AG04450 (cell line): ENCODE measurements around the gene UBAC1. TPM values are rescaled to one million over a fixed set of nuclear protein-coding genes. Genes with fewer than 3 reads are reported as not detected.
A peak's percentile ranks its signal among the peaks of the same experiment; 100 is the strongest.
"Not testable (repeated sequence)": the region's sequence is repeated elsewhere in the genome, so short reads cannot be mapped to it uniquely, and the experiment has no call there.

Experiments used
- CTCF ChIA-PET: fragments of 300-600, 350-600 bp; formaldehyde crosslinking; extraction: SDS; loops from one replicate; lab custom pipeline; 2022; ENCODE audit warnings: antibody characterized with exemption, inconsistent platforms; lab: Charles Lee
- POLR2A ChIA-PET: fragments of 350-600 bp; formaldehyde crosslinking; extraction: SDS; loops from one replicate; lab custom pipeline; 2021; ENCODE audit warnings: antibody characterized with exemption, inconsistent platforms; lab: Yijun Ruan, JAX
- DNase-seq: peaks from one replicate; pipeline ENCODE4 v3.0.0-alpha.2; 2011; ENCODE audit warnings: low read depth, low spot score
- H3K27ac ChIP-seq: one replicate; pipeline ENCODE4 v1.5.1; 2012; ENCODE audit warnings: low read depth, low read length, control low read depth
- H3K27me3 ChIP-seq: one replicate; pipeline ENCODE4 v1.6.0; 2012; ENCODE audit warnings: low read length; ENCODE audit not compliant: control insufficient read depth, insufficient read depth
- H3K4me3 ChIP-seq: 2 replicates; pipeline ENCODE4 v1.5.1; 2011; ENCODE audit warnings: mild to moderate bottlenecking, low read depth, low read length, control low read depth
- H3K9me3 ChIP-seq: 2 replicates; pipeline ENCODE4 v1.5.1; 2012; ENCODE audit warnings: low read length; ENCODE audit not compliant: control insufficient read depth, insufficient read depth
- CTCF ChIP-seq: IDR thresholded peaks from 2 replicates; pipeline ENCODE4 v1.5.1; 2011; ENCODE audit warnings: low read depth, low read length, control low read depth, inconsistent platforms
- polyA plus RNA-seq: library from polyadenylated mRNA; depleted of rRNA; stranded (reverse); fragments of >200 nt; gene quantifications from 2 replicates; pipeline ENCODE4 v1.2.3, GENCODE V29; 2011

UBAC1 gene
- polyA plus RNA-seq, 1 experiment: 35.8 TPM

- no peak overlapping the region for H3K27ac ChIP-seq
- H3K4me3 ChIP-seq: no peak overlapping the region
- no peak for DNase-seq
- H3K9me3 ChIP-seq: peaks cover 38% of the 10 kb centered on the region
- TF ChIP-seq CTCF: no peak
- CTCF ChIA-PET: no interaction called here
- POLR2A ChIA-PET: no interaction called here
- no peaks in the 10 kb centered on the region for H3K27me3 ChIP-seq
Measured at GRCh38 chr9:135920256-135920930, 40.8 kb downstream of the UBAC1 start.

- no peak for TF ChIP-seq CTCF
- Histone ChIP-seq H3K4me3 (no peak overlapping the region), H3K27ac (no peak overlapping the region), H3K27me3 (no peaks in the 10 kb centered on the region), H3K9me3 (peaks cover 46% of the 10 kb centered on the region)
- ChIA-PET POLR2A (interaction anchor here (1.1 kb wide), 1 partner anchor 12 kb away, joined by 6 read pairs; the partner anchor contains the start of gene CAMSAP1), CTCF (no interaction called here)
- DNase-seq: no peak
Measured at GRCh38 chr9:135919318-135919890, 41.8 kb downstream of the UBAC1 start.

GRCh38 chr9:135916227-135916626 lies 44.9 kb downstream of the UBAC1 start:
- peaks cover 67% of the 10 kb centered on the region for H3K9me3 ChIP-seq
- H3K4me3 ChIP-seq, CTCF ChIA-PET, H3K27me3 ChIP-seq, H3K27ac ChIP-seq, POLR2A ChIA-PET, DNase-seq: not testable (repeated sequence)

- DNase-seq: peak; percentile 42
- POLR2A ChIA-PET: no interaction called here
- H3K27me3 ChIP-seq: no peaks in the 10 kb centered on the region
- peak; percentile 28 for TF ChIP-seq CTCF
- CTCF ChIA-PET: no interaction called here
- H3K27ac ChIP-seq: no peak overlapping the region
- no peak overlapping the region for H3K4me3 ChIP-seq
- peaks cover 66% of the 10 kb centered on the region for H3K9me3 ChIP-seq
Measured at GRCh38 chr9:135914921-135915320, 46.3 kb downstream of the UBAC1 start.

- POLR2A ChIA-PET, DNase-seq, H3K27me3 ChIP-seq, H3K4me3 ChIP-seq, H3K27ac ChIP-seq, CTCF ChIA-PET: not testable (repeated sequence)
- H3K9me3 ChIP-seq: peaks cover 49% of the 10 kb centered on the region
Measured at GRCh38 chr9:135911233-135911632, 49.9 kb downstream of the UBAC1 start.

GRCh38 chr9:135910757-135911156 lies 50.4 kb downstream of the UBAC1 start:
- CTCF ChIA-PET: no interaction called here
- Histone ChIP-seq H3K27me3 (no peaks in the 10 kb centered on the region), H3K27ac (no peak overlapping the region), H3K4me3 (no peak overlapping the region), H3K9me3 (peaks cover 47% of the 10 kb centered on the region)
- DNase-seq: no peak
- POLR2A ChIA-PET: no interaction called here
- no peak for TF ChIP-seq CTCF
